ENCODE data around the gene C19orf53. TPM values are rescaled to one million over a fixed set of nuclear protein-coding genes. Genes with fewer than 3 reads are reported as not detected.

Gene C19orf53
- total RNA-seq, 1 donor from 2014 or later: 162 TPM

DNA sequence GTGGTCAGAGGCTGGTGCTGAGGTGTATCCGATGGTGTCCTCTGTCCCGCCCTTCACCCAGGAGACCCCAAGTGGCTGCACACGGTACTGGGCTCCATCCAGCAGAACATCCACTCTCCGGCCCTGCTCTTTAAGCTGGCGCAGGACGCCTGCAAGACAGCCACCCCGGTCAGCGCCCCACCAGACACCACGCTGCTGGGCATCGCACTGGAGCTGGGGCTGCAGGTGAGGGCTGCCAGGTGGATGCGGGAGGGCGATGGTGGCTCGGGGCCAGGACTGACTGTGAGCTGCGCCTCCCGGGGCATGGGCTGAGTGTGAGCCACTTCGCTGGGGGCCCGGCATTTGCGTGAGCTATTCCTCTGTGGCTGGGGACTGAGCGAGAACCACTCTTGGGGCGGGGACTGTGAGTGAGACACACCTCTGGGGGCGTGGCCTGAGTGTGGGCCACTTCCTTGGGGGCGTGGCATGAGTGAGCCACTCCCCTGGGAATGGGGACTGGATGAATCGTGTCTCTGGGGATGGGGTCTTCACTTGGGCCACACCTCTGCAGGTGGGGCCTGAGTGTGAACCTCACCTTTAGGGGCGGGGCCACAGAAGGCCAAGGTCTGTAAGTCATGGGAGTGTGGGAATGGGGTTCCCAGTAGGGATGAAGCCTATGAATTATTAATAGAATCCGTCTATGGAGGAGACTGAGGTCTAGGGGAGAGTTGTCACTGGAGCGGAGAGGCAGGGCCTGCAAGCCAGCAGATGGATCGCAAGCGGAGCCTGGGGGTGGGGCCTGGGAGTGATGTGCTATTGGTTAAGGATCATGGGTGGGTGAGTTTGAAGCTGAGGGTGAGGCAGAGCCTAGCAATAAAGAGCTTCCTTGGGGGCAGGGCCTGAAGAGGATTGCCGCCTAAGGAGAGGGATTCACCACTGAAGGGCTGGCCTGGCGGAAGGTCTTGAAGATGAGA lies 51.5 kb downstream of the C19orf53 start:
- Mint-ChIP-seq H3K27me3 (ENCODE audit: insufficient read depth) (no peaks in the 10 kb centered on the region), H3K4me3 (no peak overlapping the region), H3K36me3 (ENCODE audit: low read depth) (peaks cover 11% of the 10 kb centered on the region), H3K4me1 (ENCODE audit: low read depth) (peaks cover 5% of the 10 kb centered on the region), H3K9me3 (no peaks in the 10 kb centered on the region), H3K27ac (no peak overlapping the region)
- intact Hi-C loops (cut with micrococcal nuclease): no loop called here
- no peak for DNase-seq (ENCODE audit: low spot score)

GRCh38 chr19:13826652-13827235 lies 52.5 kb downstream of the C19orf53 start:
- peaks cover 14% of the 10 kb centered on the region for H3K36me3 Mint-ChIP-seq (ENCODE audit: low read depth)
- DNase-seq (ENCODE audit: low spot score): no peak
- no peaks in the 10 kb centered on the region for H3K27me3 Mint-ChIP-seq (ENCODE audit: insufficient read depth)
- intact Hi-C loops (cut with micrococcal nuclease): no loop called here
- no peak overlapping the region for H3K27ac Mint-ChIP-seq
- H3K4me3 Mint-ChIP-seq: no peak overlapping the region
- H3K9me3 Mint-ChIP-seq: no peaks in the 10 kb centered on the region
- peaks cover 5% of the 10 kb centered on the region for H3K4me1 Mint-ChIP-seq (ENCODE audit: low read depth)

DNA sequence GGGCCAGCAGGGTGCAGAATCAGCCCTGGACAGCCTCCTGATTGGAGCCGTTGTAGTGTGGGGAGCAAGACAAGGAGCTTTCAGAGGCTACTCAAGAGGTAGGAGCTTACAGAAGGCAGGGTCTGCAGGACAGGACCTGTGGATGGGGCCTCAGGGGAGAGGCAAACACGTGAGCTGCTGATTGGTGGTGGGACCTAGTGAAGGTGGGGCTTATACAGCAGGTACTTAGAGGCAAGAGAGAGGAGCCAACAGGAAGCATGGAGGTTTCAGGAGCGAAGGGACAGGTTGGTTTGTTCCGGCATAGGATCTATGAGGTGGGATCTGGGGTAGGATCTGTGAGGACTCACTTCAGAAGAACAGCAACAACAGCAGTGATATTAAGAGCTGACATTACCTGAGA lies 53.4 kb downstream of the C19orf53 start:
- no peak overlapping the region for H3K27ac Mint-ChIP-seq
- H3K4me3 Mint-ChIP-seq: no peak overlapping the region
- DNase-seq (ENCODE audit: low spot score): no peak
- peaks cover 5% of the 10 kb centered on the region for H3K4me1 Mint-ChIP-seq (ENCODE audit: low read depth)
- H3K36me3 Mint-ChIP-seq (ENCODE audit: low read depth): peaks cover 15% of the 10 kb centered on the region
- no peaks in the 10 kb centered on the region for H3K27me3 Mint-ChIP-seq (ENCODE audit: insufficient read depth)
- H3K9me3 Mint-ChIP-seq: no peaks in the 10 kb centered on the region
- intact Hi-C loops (cut with micrococcal nuclease): no loop called here

Other genes with a start within 250 kb of the C19orf53 start
- 43.3 and 46.5 TPM in 2 replicates for gene MRI1, start 9.9 kb upstream of the C19orf53 start, total RNA-seq
- 7.6 and 7.9 TPM in 2 replicates for gene ZSWIM4, start 21.0 kb downstream of the C19orf53 start, total RNA-seq
- gene NANOS3, start 102.7 kb downstream of the C19orf53 start, total RNA-seq: 1.5 and 3.1 TPM in 2 replicates
- 16.6 and 20.5 TPM in 2 replicates for gene BRME1, start 131.7 kb downstream of the C19orf53 start, total RNA-seq
- 43.9 and 45.6 TPM in 2 replicates for gene CC2D1A, start 131.7 kb downstream of the C19orf53 start, total RNA-seq
- not detected in 2 replicates for gene PODNL1, start 164.0 kb downstream of the C19orf53 start, total RNA-seq
- 57.8 and 61.5 TPM in 2 replicates for gene DCAF15, start 178.1 kb downstream of the C19orf53 start, total RNA-seq
- 16.0 and 17.0 TPM in 2 replicates for gene RFX1, start 231.9 kb downstream of the C19orf53 start, total RNA-seq

All from activated T-helper 1 cell treated with anti-CD3 and anti-CD28 coated beads, Interleukin-12 subunit alpha, Interleukin-12 subunit beta, Interleukin-2, Interleukin-4 antibody, amounts not matched to agents 30 ng/mL and 10 ng/mL and 1 ng/mL, durations not matched to agents 14 hours and 24 hours and 36 hours (primary cell).